ENCODE measurements around the gene NLRC5. TPM values are rescaled to one million over a fixed set of nuclear protein-coding genes. Genes with fewer than 3 reads are reported as not detected.
A peak's percentile ranks its signal among the peaks of the same experiment; 100 is the strongest.
"Not testable (repeated sequence)": the region's sequence is repeated elsewhere in the genome, so short reads cannot be mapped to it uniquely, and the experiment has no call there.

NLRC5 gene
- total RNA-seq, 1 experiment from 2014 or later = 0.80 TPM

- no peak for DNase-seq
- Histone ChIP-seq H3K27me3 (ENCODE audit: control insufficient read depth, insufficient read depth, low read length) (no peaks in the 10 kb centered on the region; the same call in 1 of the 2 replicates), H3K36me3 (replicated peaks; ENCODE audit: control insufficient read depth, insufficient read depth, low read length) (no peaks in the 10 kb centered on the region), H3K4me3 (ENCODE audit: insufficient read depth, low read depth, low read length) (no peak overlapping the region)
These were observed 7.9 kb downstream of the NLRC5 start for GRCh38 chr16:56997264-56997663.

- no peaks in the 10 kb centered on the region for H3K36me3 ChIP-seq (replicated peaks; ENCODE audit: control insufficient read depth, insufficient read depth, low read length)
- no peak for DNase-seq
- H3K4me3 ChIP-seq (ENCODE audit: insufficient read depth, low read depth, low read length) = no peak overlapping the region
- no peaks in the 10 kb centered on the region; the same call in 1 of the 2 replicates for H3K27me3 ChIP-seq (ENCODE audit: control insufficient read depth, insufficient read depth, low read length)
These were observed 8.6 kb downstream of the NLRC5 start for GRCh38 chr16:56997931-56998330.

GRCh38 chr16:56998352-56998751 lies 9.0 kb downstream of the NLRC5 start:
- no peak overlapping the region for H3K4me3 ChIP-seq (ENCODE audit: insufficient read depth, low read depth, low read length)
- no peaks in the 10 kb centered on the region; the same call in 1 of the 2 replicates for H3K27me3 ChIP-seq (ENCODE audit: control insufficient read depth, insufficient read depth, low read length)
- no peaks in the 10 kb centered on the region for H3K36me3 ChIP-seq (replicated peaks; ENCODE audit: control insufficient read depth, insufficient read depth, low read length)
- no peak for DNase-seq

GRCh38 chr16:56998861-56999260 lies 9.5 kb downstream of the NLRC5 start:
- no peak for DNase-seq

GRCh38 chr16:56999409-57000270 lies 10.3 kb downstream of the NLRC5 start:
- H3K4me3 ChIP-seq (ENCODE audit: insufficient read depth, low read depth, low read length) = no peak overlapping the region
- H3K27me3 ChIP-seq (ENCODE audit: control insufficient read depth, insufficient read depth, low read length) = no peaks in the 10 kb centered on the region; the same call in 1 of the 2 replicates
- H3K36me3 ChIP-seq (replicated peaks; ENCODE audit: control insufficient read depth, insufficient read depth, low read length) = no peaks in the 10 kb centered on the region
- peak; percentile 16 for DNase-seq

More at GRCh38 chr16:56998861-56999260, 9.5 kb downstream of the NLRC5 start:
- no peaks in the 10 kb centered on the region; the same call in 1 of the 2 replicates for H3K27me3 ChIP-seq (ENCODE audit: control insufficient read depth, insufficient read depth, low read length)
- no peak overlapping the region for H3K4me3 ChIP-seq (ENCODE audit: insufficient read depth, low read depth, low read length)
- H3K36me3 ChIP-seq (replicated peaks; ENCODE audit: control insufficient read depth, insufficient read depth, low read length) = no peaks in the 10 kb centered on the region

- no peak overlapping the region for H3K4me3 ChIP-seq (ENCODE audit: insufficient read depth, low read depth, low read length)
- no peaks in the 10 kb centered on the region; the same call in 1 of the 2 replicates for H3K27me3 ChIP-seq (ENCODE audit: control insufficient read depth, insufficient read depth, low read length)
- DNase-seq = peak; percentile 18
- no peaks in the 10 kb centered on the region for H3K36me3 ChIP-seq (replicated peaks; ENCODE audit: control insufficient read depth, insufficient read depth, low read length)
These were observed 11.1 kb downstream of the NLRC5 start for GRCh38 chr16:57000271-57001025.

- H3K27me3 ChIP-seq (ENCODE audit: control insufficient read depth, insufficient read depth, low read length) = no peaks in the 10 kb centered on the region
- peak; percentile 14 for DNase-seq
- no peaks in the 10 kb centered on the region for H3K36me3 ChIP-seq (replicated peaks; ENCODE audit: control insufficient read depth, insufficient read depth, low read length)
- no peak overlapping the region for H3K4me3 ChIP-seq (ENCODE audit: insufficient read depth, low read depth, low read length)
These were observed 11.8 kb downstream of the NLRC5 start for GRCh38 chr16:57001026-57001679.

GRCh38 chr16:57003439-57004386 lies 14.4 kb downstream of the NLRC5 start:
- Histone ChIP-seq H3K27me3 (ENCODE audit: control insufficient read depth, insufficient read depth, low read length) (no peaks in the 10 kb centered on the region), H3K36me3 (replicated peaks; ENCODE audit: control insufficient read depth, insufficient read depth, low read length) (no peaks in the 10 kb centered on the region), H3K4me3 (ENCODE audit: insufficient read depth, low read depth, low read length) (no peak overlapping the region)
- peak; percentile 37 for DNase-seq

- DNase-seq = peak; percentile 17
- Histone ChIP-seq H3K36me3 (replicated peaks; ENCODE audit: control insufficient read depth, insufficient read depth, low read length) (no peaks in the 10 kb centered on the region), H3K27me3 (ENCODE audit: control insufficient read depth, insufficient read depth, low read length) (no peaks in the 10 kb centered on the region), H3K4me3 (ENCODE audit: insufficient read depth, low read depth, low read length) (no peak overlapping the region)
These were observed 15.3 kb downstream of the NLRC5 start for GRCh38 chr16:57004387-57005250.

GRCh38 chr16:57005597-57005996 lies 16.2 kb downstream of the NLRC5 start:
- not testable (repeated sequence) for DNase-seq

GRCh38 chr16:57007050-57007449 lies 17.7 kb downstream of the NLRC5 start:
- Histone ChIP-seq H3K27me3 (ENCODE audit: control insufficient read depth, insufficient read depth, low read length) (no peaks in the 10 kb centered on the region), H3K36me3 (replicated peaks; ENCODE audit: control insufficient read depth, insufficient read depth, low read length) (no peaks in the 10 kb centered on the region), H3K4me3 (ENCODE audit: insufficient read depth, low read depth, low read length) (no peak overlapping the region)
- DNase-seq = no peak

More at GRCh38 chr16:57005597-57005996, 16.2 kb downstream of the NLRC5 start:
- H3K27me3 ChIP-seq (ENCODE audit: control insufficient read depth, insufficient read depth, low read length); H3K4me3 ChIP-seq (ENCODE audit: insufficient read depth, low read depth, low read length); H3K36me3 ChIP-seq (replicated peaks; ENCODE audit: control insufficient read depth, insufficient read depth, low read length): not testable (repeated sequence)

GRCh38 chr16:57007530-57007929 lies 18.2 kb downstream of the NLRC5 start:
- Histone ChIP-seq H3K27me3 (ENCODE audit: control insufficient read depth, insufficient read depth, low read length) (no peaks in the 10 kb centered on the region), H3K4me3 (ENCODE audit: insufficient read depth, low read depth, low read length) (no peak overlapping the region), H3K36me3 (replicated peaks; ENCODE audit: control insufficient read depth, insufficient read depth, low read length) (no peaks in the 10 kb centered on the region)
- no peak for DNase-seq

GRCh38 chr16:57008440-57008839 lies 19.1 kb downstream of the NLRC5 start:
- H3K36me3 ChIP-seq (replicated peaks; ENCODE audit: control insufficient read depth, insufficient read depth, low read length) = no peaks in the 10 kb centered on the region
- H3K4me3 ChIP-seq (ENCODE audit: insufficient read depth, low read depth, low read length) = no peak overlapping the region
- DNase-seq = no peak
- no peaks in the 10 kb centered on the region for H3K27me3 ChIP-seq (ENCODE audit: control insufficient read depth, insufficient read depth, low read length)

Data from H7 (cell line).